GM10248 (cell line): ENCODE results near the gene ACKR2.
A peak's percentile ranks its signal among the peaks of the same experiment; 100 is the strongest.

ENCODE experiments used
- CTCF ChIA-PET: fragments of 300-600 bp; sonication (Branson Sonifier 250); formaldehyde crosslinking; extraction: SDS; loops from one replicate; lab custom pipeline; 2021; ENCODE audit warnings: antibody characterized with exemption; lab: Yijun Ruan, JAX
- POLR2A ChIA-PET: fragments of 350-650 bp; sonication (Branson Sonifier 250); formaldehyde crosslinking; extraction: SDS; loops from one replicate; lab custom pipeline; 2020; ENCODE audit warnings: antibody characterized with exemption; lab: Yijun Ruan, JAX
- DNase-seq: peaks from one replicate; pipeline ENCODE4 v3.0.0; 2012; ENCODE audit errors: extremely low spot score
- CTCF ChIP-seq: IDR thresholded peaks from 2 replicates; pipeline ENCODE4 v1.5.1; 2012; ENCODE audit warnings: mild to moderate bottlenecking, low read depth; ENCODE audit errors: extremely low read depth, missing control alignments, control extremely low read depth

The ACKR2 gene

GRCh38 chr3:42843713-42844411 lies 34.6 kb downstream of the ACKR2 start:
- ChIA-PET POLR2A (no interaction called here), CTCF (interaction anchor here (1.0 to 1.6 kb wide), 4 partner anchors 12 to 39 kb away, joined by 3 to 5 read pairs (median 4); no protein-coding TSS in a partner anchor)
- DNase-seq, result no peak
- TF ChIP-seq CTCF, result no peak

GRCh38 chr3:42844412-42844713 lies 35.1 kb downstream of the ACKR2 start:
- CTCF ChIA-PET, result interaction anchor here (1.0 kb wide), 2 partner anchors 13 to 37 kb away, joined by 3 to 4 read pairs; no protein-coding TSS in a partner anchor
- no peak for DNase-seq
- TF ChIP-seq CTCF, result no peak
- POLR2A ChIA-PET, result no interaction called here

GRCh38 chr3:42844815-42845214 lies 35.6 kb downstream of the ACKR2 start:
- ChIA-PET CTCF (interaction anchor here (1.0 kb wide), 2 partner anchors 13 to 36 kb away, joined by 3 to 4 read pairs; no protein-coding TSS in a partner anchor), POLR2A (no interaction called here)
- no peak for TF ChIP-seq CTCF
- no peak for DNase-seq

DNA sequence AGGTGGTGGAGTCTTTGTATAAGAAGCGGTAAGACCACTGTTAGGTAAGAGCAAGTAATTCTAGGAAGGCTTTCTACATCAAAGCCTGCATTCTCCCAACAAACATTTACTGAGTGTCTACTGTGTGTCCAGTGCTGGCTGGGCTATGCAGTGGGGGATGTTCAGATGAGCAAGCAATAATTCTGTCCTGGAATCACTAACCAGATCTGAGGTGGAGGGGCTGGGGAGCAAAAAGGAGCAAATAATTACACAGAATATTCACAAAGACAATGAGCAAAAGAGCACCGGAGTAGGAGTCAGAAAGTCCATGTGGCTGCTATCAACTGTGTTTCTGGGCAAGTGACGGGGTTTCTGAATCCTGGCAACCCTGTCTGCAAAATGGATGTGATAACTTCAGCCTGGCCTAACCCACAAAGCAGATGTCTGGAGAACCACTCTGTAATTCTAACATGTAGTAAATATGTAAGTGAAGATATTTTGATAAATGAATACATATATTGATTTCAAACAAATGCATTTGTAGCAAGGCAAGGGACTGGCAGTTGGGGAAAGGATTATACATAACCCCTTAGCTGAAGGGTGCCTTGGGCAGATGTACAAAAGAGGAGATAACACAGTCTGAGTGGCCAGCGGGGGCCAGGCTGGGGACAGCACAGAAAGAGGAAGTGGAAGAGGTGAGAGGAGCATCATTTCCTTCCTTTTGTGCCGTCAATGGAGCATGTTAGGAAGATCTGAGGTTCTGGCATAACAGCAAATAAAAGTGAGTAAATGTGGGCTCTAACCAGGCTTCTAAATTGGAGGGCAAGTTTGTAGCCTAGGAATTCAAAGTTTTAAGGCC lies 37.7 kb downstream of the ACKR2 start:
- DNase-seq, result peak; percentile 57
- ChIA-PET POLR2A (no interaction called here), CTCF (interaction anchor here (1.4 to 1.5 kb wide), 2 partner anchors 34 to 307 kb away, joined by 3 to 4 read pairs; no protein-coding TSS in a partner anchor)
- TF ChIP-seq CTCF, result no peak

DNA sequence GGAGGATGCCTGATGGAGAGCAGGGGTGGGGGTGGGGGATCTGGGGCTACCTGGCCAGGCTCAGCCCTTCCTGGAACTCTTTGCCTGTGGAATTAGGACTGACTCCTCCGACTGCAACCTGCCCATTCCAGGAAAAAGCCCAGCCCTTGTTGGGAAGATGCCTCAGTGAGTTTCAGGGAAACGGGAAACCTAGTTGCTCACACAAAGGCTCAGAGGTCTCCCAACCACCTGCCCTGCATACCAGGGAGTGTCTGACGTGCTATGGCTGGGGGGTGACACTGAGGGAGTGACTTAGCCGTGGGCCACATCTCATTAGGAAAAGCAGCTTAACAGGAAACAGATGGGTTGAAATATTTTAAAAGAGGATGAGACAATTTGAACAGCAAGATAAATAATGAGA lies 38.5 kb downstream of the ACKR2 start:
- TF ChIP-seq CTCF, result no peak
- ChIA-PET POLR2A (no interaction called here), CTCF (interaction anchor here (1.5 kb wide), 1 partner anchor 33 kb away, joined by 4 read pairs; no protein-coding TSS in a partner anchor)
- DNase-seq, result no peak

DNA sequence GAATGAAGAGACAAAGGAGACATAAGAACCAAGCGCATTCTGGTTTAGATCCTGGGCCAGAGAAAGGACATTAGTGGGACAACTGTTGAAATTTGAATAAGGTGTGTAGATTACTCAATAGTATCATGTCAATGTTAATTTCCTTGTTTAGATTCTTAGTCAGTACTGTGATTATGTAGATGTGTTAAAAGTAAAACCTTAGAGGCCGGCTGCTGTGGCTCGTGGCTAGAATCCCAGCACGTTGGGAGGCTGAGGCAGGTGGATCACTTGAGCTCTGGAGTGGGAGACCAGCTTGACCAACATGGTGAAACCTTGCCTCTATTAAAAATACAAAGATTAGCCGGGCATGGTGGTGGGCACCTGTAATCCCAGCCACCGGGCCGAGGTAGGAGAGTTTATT lies 39.8 kb downstream of the ACKR2 start:
- CTCF ChIA-PET, result interaction anchor here (1.3 to 1.8 kb wide), 2 partner anchors 10 to 18 kb away, joined by 5 to 8 read pairs; no protein-coding TSS in a partner anchor
- POLR2A ChIA-PET, result no interaction called here
- no peak for DNase-seq
- TF ChIP-seq CTCF, result no peak
